ENCODE measurements around the gene OLFML2A. TPM values are rescaled to one million over a fixed set of nuclear protein-coding genes. Genes with fewer than 3 reads are reported as not detected.

The OLFML2A gene
- polyA plus RNA-seq, 1 donor from 2014 or later: 0.15 TPM

GRCh38 chr9:124769549-124770358 lies 7.2 kb upstream of the OLFML2A start:
- Histone ChIP-seq H3K36me3 (ENCODE audit: insufficient read depth, low read length) (no peaks in the 10 kb centered on the region), H3K27ac (ENCODE audit: low read length) (no peak overlapping the region), H2AFZ (ENCODE audit: low read depth, low read length) (no peak overlapping the region), H3K4me3 (ENCODE audit: low read length) (peak overlapping the region; percentile 90), H3K79me2 (replicated peaks; ENCODE audit: insufficient read depth, low read length) (peaks cover 36% of the 10 kb centered on the region), H3K27me3 (ENCODE audit: insufficient read depth, low read depth, low read length) (peaks cover 31% of the 10 kb centered on the region), H3K9me2 (ENCODE audit: insufficient read depth, low read length) (no peaks in the 10 kb centered on the region), H3F3A (ENCODE audit: insufficient read depth, low read length, poor library complexity, severe bottlenecking) (no peaks in the 10 kb centered on the region), H3K4me2 (ENCODE audit: low read length) (peak overlapping the region; percentile 79), H3K9ac (ENCODE audit: low read length) (peak overlapping the region; percentile 79), H3K9me3 (ENCODE audit: low read length) (no peaks in the 10 kb centered on the region), H4K20me1 (ENCODE audit: insufficient read depth) (no peaks in the 10 kb centered on the region)
- TF ChIP-seq SMC3 (conservative IDR thresholded peaks at IDR 0.05; ENCODE audit: poor library complexity): no peak
- TF ChIP-seq REST (IDR thresholded peaks at IDR 0.05; ENCODE audit: borderline replicate concordance): peak; percentile 29

GRCh38 chr9:124770359-124771020 lies 6.4 kb upstream of the OLFML2A start:
- H3F3A ChIP-seq (ENCODE audit: insufficient read depth, low read length, poor library complexity, severe bottlenecking): no peaks in the 10 kb centered on the region
- H3K27ac ChIP-seq (ENCODE audit: low read length): no peak overlapping the region
- H3K9ac ChIP-seq (ENCODE audit: low read length): peak overlapping the region; percentile 79
- H4K20me1 ChIP-seq (ENCODE audit: insufficient read depth): no peaks in the 10 kb centered on the region
- H3K9me2 ChIP-seq (ENCODE audit: insufficient read depth, low read length): no peaks in the 10 kb centered on the region
- no peaks in the 10 kb centered on the region for H3K9me3 ChIP-seq (ENCODE audit: low read length)
- peaks cover 33% of the 10 kb centered on the region for H3K79me2 ChIP-seq (replicated peaks; ENCODE audit: insufficient read depth, low read length)
- peak overlapping the region; percentile 37 for H2AFZ ChIP-seq (ENCODE audit: low read depth, low read length)
- H3K4me2 ChIP-seq (ENCODE audit: low read length): peak overlapping the region; percentile 79
- TF ChIP-seq REST (IDR thresholded peaks at IDR 0.05; ENCODE audit: borderline replicate concordance): no peak
- H3K4me3 ChIP-seq (ENCODE audit: low read length): peak overlapping the region; percentile 90
- peaks cover 31% of the 10 kb centered on the region for H3K27me3 ChIP-seq (ENCODE audit: insufficient read depth, low read depth, low read length)
- H3K36me3 ChIP-seq (ENCODE audit: insufficient read depth, low read length): no peaks in the 10 kb centered on the region

All from neural cell (in vitro differentiated cells).